ENCODE results near the gene LRRIQ3.
"Not testable (repeated sequence)": the region's sequence is repeated elsewhere in the genome, so short reads cannot be mapped to it uniquely, and the experiment has no call there.

LRRIQ3 gene, protein sequence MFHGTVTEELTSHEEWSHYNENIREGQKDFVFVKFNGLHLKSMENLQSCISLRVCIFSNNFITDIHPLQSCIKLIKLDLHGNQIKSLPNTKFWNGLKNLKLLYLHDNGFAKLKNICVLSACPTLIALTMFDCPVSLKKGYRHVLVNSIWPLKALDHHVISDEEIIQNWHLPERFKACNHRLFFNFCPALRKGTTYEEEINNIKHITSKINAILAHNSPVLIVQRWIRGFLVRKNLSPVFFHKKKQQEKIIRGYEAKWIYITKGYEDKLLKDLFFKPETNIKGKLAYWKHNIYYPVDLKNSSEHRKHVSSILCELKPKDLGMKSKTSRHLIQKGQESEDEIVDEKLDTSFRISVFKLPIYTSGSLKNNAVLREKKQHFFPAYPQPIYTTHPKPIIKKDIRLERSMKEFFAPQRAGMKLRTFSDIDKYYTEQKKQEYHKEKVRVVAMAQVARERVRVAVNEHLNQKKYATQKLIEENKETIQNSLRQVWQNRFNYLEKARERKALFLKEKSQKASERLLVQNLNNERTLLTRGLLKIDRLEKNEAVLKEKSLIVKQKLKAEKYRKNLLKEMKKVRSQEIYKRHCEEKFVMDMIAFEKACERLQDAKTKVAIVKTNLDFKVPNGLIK

GRCh38 chr1:74197657-74198552 is at the start of gene LRRIQ3, which contains the start of gene FPGT:
TSS of gene LRRIQ3 (minus strand) at chr1:74198176. CDS start at chr1:74183684, 14,492 bp downstream.
TSS of gene FPGT (plus strand) at chr1:74198242. CDS start at chr1:74198279, 37 bp downstream.
- in situ Hi-C loops (cut with MboI; ENCODE audit: low sequenced_read_pairs) = no loop called here

- in situ Hi-C loops (cut with MboI; ENCODE audit: low sequenced_read_pairs) = no loop called here
These were observed 48.3 kb upstream of the LRRIQ3 start for GRCh38 chr1:74246315-74246714.

DNA sequence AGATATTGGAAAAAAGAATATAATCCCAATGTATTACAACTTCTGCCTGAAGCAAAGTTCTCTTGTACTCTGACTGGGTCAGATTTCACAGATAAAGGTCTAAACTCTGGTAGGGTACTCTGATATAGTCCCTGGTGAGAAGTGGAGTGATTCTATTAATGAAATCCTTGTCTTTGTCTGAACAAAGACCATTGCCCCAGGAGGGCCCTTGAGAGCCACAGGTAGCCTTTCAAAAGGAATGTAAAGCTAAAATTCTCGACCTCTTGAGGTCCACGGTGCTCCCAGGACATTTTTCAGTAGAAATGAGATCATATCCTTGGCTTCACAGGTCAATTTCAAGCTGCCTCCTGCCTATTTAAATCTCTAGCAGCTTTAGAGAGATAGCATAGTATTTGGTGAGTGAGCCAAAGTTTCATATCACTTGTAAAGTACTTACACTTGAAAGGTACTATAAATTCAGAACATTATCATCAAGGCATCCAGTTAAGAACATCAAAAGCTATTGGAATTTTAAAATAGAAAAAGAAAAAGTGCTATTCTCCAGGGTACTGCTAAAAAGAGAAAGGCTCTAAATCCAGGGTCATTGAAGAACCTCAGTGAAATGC is 47.3 kb upstream of the LRRIQ3 start:
- in situ Hi-C loops (cut with MboI; ENCODE audit: low sequenced_read_pairs) = no loop called here

- in situ Hi-C loops (cut with MboI; ENCODE audit: low sequenced_read_pairs) = no loop called here
These were observed 39.8 kb upstream of the LRRIQ3 start for GRCh38 chr1:74237787-74238186.

DNA sequence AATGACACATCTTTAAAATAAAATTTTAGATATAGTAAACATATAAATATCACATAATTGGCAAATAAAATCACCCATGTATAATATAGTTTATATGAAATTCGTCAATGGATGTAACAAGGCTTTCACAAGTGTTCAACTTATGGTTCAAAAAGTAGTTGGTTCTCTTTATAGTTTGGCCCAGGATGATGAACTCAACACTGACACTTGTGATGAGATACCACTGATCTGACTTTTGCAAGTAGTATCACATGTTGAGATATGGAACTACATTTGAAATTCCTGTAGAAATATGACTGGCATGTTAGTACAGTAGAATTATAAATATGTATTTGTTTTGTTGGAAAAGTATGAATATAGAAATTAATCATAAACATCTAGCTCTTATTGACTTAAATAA is 39.1 kb upstream of the LRRIQ3 start:
- in situ Hi-C loops (cut with MboI; ENCODE audit: low sequenced_read_pairs) = no loop called here

DNA sequence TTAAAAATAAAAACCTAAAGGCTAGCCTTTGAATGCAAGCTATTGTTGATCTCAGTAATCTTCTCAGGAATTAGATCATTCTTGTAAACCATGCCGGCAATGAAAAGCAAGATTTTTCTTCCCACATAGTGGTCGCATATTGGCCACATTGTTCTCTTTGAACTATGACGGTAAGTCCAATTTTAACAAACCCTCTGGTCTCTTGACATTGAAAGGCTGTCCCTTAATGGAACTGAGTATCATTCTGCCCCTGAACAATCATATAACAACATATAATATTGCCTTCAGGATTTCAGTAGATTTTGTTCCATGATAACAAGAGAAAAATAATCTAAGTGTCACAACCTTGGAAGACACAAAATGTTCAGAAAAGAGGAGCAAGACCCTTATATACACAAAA is 38.5 kb upstream of the LRRIQ3 start:
- in situ Hi-C loops (cut with MboI; ENCODE audit: low sequenced_read_pairs) = no loop called here

- in situ Hi-C loops (cut with MboI; ENCODE audit: low sequenced_read_pairs) = no loop called here
These were observed 37.2 kb upstream of the LRRIQ3 start, which contains the start of gene TNNI3K for GRCh38 chr1:74235153-74235552. TSS of gene TNNI3K (plus strand) at chr1:74235387. CDS start at chr1:74235452, 65 bp downstream.

GRCh38 chr1:74223453-74223852 is 25.5 kb upstream of the LRRIQ3 start:
- in situ Hi-C loops (cut with MboI; ENCODE audit: low sequenced_read_pairs) = no loop called here

- in situ Hi-C loops (cut with MboI; ENCODE audit: low sequenced_read_pairs) = no loop called here
These were observed 24.7 kb upstream of the LRRIQ3 start for GRCh38 chr1:74222701-74223100.

- in situ Hi-C loops (cut with MboI; ENCODE audit: low sequenced_read_pairs) = no loop called here
These were observed 17.3 kb upstream of the LRRIQ3 start for GRCh38 chr1:74215229-74215628.

DNA sequence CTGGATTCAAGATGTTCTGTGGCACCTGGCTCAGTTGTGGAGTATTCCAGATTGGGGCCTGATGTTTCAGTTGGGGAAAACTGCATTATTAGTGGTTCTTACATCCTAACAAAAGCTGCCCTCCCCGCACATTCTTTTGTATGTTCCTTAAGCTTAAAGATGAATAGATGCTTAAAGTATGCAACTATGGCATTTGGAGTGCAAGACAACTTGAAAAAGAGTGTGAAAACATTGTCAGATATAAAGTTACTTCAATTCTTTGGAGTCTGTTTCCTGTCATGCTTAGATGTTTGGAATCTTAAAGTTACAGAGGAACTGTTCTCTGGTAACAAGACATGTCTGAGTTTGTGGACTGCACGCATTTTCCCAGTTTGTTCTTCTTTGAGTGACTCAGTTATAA is 7.3 kb upstream of the LRRIQ3 start:
- in situ Hi-C loops (cut with MboI; ENCODE audit: low sequenced_read_pairs) = no loop called here

GRCh38 chr1:74199504-74199903 is 1.5 kb upstream of the LRRIQ3 start:
- in situ Hi-C loops (cut with MboI; ENCODE audit: low sequenced_read_pairs) = no loop called here

- in situ Hi-C loops (cut with MboI; ENCODE audit: low sequenced_read_pairs) = no loop called here
These were observed 721 bp downstream of the LRRIQ3 start for GRCh38 chr1:74197255-74197654.

- in situ Hi-C loops (cut with MboI; ENCODE audit: low sequenced_read_pairs) = no loop called here
These were observed 2.6 kb downstream of the LRRIQ3 start for GRCh38 chr1:74195339-74195738.

DNA sequence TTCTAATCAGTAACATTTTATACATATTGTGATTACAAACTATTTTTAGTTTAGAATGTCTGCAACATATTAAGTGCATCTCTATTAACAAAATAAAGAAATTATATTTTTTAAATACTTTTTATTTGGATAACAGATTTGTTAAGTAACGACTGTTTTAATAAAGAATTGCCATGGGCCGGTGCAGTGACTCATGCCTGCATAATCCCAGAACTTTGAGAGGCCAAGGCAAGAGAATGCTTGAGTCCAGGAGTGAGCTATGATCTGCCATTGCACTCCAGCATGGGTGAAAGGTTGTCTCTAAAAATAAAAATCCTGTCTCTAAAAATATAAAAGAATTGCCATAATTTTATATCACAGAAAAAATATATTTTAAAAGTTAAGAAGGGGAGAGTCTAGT is 4.1 kb downstream of the LRRIQ3 start:
- in situ Hi-C loops (cut with MboI; ENCODE audit: low sequenced_read_pairs) = no loop called here

- in situ Hi-C loops (cut with MboI; ENCODE audit: low sequenced_read_pairs) = no loop called here
These were observed 17.5 kb downstream of the LRRIQ3 start for GRCh38 chr1:74180490-74180889.

GRCh38 chr1:74174423-74174822 is 23.6 kb downstream of the LRRIQ3 start:
- in situ Hi-C loops (cut with MboI; ENCODE audit: low sequenced_read_pairs) = not testable (repeated sequence)

- in situ Hi-C loops (cut with MboI; ENCODE audit: low sequenced_read_pairs) = no loop called here
These were observed 35.6 kb downstream of the LRRIQ3 start for GRCh38 chr1:74162333-74162732.

- in situ Hi-C loops (cut with MboI; ENCODE audit: low sequenced_read_pairs) = no loop called here
These were observed 36.5 kb downstream of the LRRIQ3 start for GRCh38 chr1:74161497-74161896.

GRCh38 chr1:74160046-74160445 is 37.9 kb downstream of the LRRIQ3 start:
- in situ Hi-C loops (cut with MboI; ENCODE audit: low sequenced_read_pairs) = no loop called here

GRCh38 chr1:74145086-74145485 is 52.9 kb downstream of the LRRIQ3 start:
- in situ Hi-C loops (cut with MboI; ENCODE audit: low sequenced_read_pairs) = no loop called here

Measured in HL-60/S4 treated with phorbol 12-myristate 13-acetate at 8.2 ng/mL for 4 days and 3 days (cell line).